Activated T-cell treated with anti-CD3 and anti-CD28 coated beads, Interleukin-2, amount 50 U/mL, for 48 hours (primary cell): ENCODE measurements around the gene RTP1.
"Not testable (repeated sequence)": the region's sequence is repeated elsewhere in the genome, so short reads cannot be mapped to it uniquely, and the experiment has no call there.

Source experiments
- DNase-seq, 2 experiments: peaks; one replicate each; pipeline ENCODE4 v3.0.0-alpha.2; 2020

Gene RTP1, protein sequence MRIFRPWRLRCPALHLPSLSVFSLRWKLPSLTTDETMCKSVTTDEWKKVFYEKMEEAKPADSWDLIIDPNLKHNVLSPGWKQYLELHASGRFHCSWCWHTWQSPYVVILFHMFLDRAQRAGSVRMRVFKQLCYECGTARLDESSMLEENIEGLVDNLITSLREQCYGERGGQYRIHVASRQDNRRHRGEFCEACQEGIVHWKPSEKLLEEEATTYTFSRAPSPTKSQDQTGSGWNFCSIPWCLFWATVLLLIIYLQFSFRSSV

DNA sequence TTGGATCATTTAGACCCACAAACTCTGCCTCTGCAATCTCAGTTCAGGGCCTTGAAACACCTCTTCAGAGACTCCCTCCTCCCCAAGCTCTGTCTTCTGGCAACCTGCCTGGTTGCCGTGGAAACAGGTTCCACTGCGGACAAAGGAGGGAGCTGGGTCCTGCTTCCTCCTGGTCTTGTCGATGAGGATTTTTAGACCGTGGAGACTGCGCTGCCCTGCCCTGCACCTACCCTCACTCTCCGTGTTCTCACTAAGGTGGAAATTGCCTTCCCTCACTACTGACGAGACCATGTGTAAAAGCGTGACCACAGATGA is at the start of gene RTP1:
Gene RTP1, plus strand, starts transcription at position 152 of the 315 bp plus-strand sequence. Its CDS starts 30 bp downstream, at position 182.
- no peak for DNase-seq

DNA sequence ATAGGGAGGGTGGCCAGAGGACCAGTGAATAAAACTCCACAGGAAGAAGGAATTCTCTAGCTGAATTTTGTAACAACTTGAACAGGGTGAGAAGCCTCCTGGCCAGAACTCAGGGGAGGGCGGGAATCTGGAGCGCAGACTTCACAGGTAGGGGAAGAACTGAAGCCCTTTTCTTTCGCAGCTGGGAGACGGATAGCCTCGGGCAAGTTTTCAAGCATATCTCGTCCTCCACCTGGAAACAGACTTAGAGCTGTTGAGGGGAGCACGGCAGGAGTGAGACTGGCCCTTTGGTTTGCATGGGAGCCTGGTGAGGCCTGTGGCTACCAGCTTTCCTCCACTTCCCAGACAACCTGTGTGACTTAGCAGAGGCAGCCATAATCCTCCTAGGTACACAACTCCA is 47.1 kb upstream of the RTP1 start:
- no peak for DNase-seq

DNA sequence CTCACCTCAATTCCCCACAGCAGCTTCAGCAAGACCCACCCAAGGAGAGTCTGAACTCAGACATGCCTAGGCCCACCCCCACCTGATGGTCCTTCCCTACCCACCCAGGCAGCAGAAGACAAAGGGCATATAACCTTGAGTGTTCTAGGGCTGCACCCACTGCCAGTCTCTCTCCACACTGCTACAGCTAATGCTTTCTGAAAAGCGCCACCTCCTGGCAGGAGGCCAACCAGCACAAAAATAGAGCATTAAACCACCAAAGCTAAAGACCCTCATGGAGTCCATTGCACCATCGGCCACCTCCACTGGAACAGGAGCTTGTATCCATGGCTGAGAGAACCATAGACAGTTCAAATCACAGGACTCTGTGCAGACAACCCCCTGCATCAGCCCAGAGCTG is 46.7 kb upstream of the RTP1 start:
- peak; percentile 81 to 85 for DNase-seq

DNA sequence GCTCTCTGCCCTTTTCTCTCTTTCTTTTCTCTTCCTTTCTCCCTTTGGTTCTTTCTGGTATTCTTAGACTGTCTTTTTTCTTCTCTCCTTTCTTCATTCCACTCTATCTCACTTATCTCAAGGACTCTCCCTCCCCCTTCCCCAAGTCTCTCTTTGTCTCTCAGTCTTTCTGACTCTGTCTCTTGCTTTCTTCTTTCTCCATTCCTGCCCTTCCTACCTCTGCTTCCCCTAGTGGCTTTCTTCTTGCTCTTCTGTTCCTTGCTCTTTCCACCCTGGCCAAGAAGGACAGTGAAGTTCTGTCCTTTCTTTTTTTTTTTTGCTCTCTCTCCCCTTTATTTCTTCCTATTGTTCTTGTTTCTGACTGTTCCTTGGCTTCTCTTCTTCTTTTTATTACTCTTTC is 35.7 kb upstream of the RTP1 start:
- DNase-seq: no peak

DNA sequence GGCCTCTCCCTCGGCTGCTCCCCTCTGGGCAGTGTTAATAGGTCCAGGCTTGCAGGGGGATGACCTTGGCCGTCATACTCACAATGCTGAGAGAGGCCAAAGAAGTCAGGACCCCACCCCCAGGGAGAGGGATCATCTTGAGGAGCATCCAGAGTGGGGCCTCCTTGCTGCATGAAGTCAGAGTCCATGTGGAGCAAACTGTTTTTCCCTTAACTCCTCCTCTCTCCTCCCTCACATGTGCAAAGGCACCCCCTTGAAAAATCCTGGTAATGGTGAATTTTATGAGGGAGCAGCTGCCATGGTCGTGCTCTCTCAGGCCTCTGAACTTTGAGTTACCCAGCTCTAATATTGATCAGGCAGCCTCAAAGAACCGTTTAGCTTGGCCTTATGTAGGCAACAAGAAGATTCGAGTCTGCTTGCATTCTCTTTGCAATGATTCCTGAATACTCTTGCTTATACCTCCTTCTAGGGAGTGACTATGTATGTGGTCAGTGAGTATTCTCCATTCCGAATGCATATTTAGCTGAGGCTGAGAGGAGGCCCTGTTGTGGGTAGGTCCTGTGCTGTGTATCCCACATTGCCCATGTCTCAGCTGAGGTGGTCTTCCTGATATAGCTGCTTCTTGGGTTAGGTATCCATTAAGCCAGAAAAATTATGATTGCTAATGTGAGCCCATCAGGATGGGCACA is 34.9 kb upstream of the RTP1 start:
- DNase-seq: no peak

DNA sequence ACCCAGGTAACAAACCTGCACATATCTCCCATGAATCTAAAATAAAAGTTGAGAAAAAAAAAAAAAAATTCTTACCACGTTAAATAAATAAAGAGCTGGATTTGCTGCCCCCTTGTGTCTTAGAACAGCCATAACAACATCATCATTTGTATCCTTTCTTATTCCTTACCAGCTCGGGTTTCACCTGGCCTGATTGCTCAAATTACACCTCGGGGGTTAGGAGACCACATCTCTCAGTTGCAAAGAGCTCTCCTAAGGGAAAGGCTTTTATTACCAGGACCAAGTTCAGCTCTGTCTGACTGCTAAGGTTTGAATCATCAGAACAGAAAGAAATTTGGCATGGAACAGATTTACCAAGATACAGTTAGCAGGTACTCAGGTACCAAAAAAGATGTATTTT is 32.1 kb upstream of the RTP1 start:
- DNase-seq: peak in 1 of 2 experiments; percentile 25

DNA sequence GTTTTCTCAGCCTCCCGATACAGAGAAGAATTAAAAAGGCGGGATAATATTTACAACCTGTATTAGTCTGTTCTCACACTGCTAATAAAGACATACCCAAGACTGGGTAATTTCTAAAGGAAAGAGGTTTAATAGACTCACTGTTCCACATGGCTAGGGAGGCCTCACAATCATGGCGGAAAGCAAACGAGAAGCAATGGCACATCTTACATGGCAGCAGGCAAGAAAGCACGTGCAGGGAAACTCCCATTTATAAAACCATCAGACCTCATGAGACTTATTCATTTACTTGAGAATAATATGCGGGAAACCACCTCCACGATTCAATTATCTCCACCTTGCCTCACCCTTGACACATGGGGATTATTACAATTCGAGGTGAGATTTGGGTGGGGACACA is 30.5 kb upstream of the RTP1 start:
- DNase-seq: no peak

DNA sequence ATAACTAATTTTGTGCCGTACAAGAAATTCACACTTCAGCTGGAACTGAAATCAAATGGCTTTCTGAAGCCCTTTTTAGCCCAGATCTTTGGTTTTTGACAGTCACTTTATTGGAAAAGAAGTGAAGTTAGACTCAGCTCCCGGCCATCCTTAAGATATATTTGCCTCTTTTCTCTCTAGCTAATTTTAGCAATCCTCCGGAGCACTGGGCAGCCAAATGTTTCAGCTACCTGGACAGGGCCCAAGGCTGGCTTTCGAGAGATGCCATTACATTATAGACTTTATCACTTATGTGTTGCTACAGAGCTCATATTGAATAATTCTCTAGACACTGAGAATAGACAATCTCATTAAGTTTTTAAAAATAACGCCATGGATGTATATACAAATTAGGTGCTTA is 29.5 kb upstream of the RTP1 start:
- no peak for DNase-seq

DNA sequence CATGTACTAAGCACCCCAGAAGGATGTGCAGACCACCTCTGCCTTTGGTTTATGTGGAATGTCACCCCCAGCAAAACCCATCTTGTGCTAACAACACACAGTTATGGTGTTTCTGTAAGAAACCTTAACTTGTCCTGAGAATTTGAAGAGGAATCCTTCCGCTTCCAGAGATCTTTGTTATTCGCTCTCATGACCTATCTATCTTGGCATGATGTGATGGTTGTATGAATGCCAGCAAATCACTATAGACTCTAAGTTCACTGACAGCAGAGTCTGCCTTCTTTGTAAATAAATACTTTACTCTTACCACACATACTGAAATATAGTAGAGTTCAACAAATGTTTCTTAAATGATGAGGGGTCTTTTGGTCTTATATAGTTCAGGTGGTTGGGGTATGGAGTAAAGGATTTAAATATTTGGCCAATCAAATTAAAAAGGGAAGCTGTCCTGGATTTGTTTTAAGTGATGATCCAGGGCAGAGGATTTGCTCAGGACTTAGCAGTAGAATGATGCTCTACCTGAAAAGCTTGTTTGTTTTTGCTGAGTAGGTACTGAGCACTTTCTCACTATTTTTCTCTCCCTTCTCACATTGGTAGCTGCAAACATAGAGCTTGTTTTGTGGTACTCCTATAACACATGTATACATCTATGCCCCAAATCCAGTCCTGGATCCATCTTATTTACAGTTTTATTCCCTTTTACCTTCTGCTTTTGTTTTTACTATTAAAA is 27.9 kb upstream of the RTP1 start:
- DNase-seq: no peak

DNA sequence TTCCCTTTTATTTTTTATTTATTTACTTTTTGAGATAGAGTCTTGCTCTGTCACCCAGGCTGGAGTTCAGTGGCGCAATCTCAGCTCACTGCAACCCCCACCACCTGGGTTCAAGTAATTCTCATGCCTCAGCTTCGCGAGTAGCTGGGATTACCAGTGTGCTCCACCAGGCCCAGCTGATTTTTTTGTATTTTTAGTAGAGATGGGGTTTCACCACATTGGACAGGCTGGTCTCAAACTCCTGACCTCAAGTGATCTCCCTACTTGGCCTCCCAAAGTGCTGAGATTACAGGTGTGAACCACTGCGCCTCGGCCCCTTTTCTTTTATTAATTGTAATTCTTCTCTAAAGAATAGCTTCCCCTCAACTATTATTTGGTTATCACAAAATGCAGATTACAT is 26.4 kb upstream of the RTP1 start:
- DNase-seq: not testable (repeated sequence)

DNA sequence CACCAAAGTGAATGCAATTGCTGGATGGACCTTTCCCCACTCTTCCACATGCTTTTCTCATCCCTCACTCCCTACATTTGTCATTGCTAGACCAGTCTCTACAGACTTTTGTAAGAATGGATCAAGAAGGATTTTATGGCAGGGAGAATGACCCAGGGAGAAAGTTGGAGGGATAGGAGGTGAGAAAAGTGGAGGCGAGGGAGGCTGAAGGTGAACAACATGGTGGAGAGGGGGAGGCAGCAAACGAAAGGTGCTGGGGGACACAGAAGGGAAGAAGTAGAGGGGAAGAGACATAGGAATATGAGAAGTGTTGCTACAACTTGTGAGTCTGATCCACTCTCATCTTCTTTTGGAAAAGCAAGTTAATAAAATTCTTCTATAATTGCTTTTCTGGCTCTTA is 24.4 kb upstream of the RTP1 start:
- DNase-seq: no peak

DNA sequence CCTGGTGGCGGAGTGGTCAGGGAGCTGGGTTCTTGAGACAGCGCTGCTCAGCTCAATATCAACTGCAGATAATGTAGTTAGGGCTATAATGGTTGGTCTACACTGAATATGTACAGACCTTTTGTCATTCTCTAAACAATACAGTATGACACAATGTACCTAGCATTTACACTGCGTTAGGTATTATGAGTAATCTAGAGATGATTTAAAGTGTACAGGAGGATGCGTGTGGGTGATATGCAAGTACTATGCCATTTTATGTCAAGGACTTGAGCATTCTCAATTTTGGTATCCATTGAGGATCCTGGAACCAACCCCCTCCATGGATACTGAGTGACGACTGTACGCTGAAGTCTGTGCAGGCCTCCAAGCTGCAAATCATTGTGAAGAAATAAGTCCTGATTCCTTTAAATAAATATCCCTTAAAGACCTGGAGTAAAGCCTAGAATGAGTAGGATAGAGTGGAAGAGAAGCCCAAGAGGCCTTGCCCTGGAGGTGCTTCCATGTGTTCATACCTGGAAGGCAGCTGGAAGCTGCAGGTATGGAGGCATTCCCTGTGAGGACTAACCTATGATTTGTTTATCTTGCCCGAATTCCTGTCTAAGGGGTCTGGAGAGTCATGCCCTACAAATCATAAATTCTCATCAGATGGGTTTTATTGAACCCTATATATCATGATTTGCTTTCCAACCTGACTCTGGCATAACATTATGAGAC is 15.7 kb upstream of the RTP1 start:
- no peak for DNase-seq

DNA sequence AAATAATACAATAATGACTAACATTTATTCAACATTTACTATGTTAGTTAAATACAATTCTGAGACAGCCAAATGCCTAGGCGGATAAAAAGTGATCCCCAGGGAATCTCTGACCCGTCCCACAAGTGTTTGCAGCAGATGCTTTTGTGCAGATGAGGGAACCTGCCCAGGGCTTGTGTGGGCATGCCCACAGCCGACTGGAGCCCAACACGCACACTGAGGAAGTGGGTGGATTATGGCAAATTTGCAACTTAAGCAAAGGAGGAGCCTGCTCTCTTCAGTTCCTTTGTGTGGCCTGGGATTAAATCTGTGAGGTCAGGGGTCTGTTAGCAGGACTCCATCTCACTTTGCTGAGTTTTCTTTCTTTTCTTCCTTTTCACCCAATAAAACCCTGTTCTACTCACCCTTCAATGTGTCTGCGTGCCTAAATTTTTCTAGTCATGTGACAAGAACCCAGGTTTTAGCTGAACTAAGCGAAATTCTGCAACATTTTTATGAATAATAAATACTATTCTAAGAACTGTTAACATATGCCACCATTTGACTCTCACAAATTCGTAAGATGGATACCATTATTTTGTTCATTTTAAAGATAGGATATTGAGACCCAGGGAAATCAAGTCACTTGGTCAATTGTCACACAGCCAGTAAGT is 13.9 kb upstream of the RTP1 start:
- DNase-seq: no peak

DNA sequence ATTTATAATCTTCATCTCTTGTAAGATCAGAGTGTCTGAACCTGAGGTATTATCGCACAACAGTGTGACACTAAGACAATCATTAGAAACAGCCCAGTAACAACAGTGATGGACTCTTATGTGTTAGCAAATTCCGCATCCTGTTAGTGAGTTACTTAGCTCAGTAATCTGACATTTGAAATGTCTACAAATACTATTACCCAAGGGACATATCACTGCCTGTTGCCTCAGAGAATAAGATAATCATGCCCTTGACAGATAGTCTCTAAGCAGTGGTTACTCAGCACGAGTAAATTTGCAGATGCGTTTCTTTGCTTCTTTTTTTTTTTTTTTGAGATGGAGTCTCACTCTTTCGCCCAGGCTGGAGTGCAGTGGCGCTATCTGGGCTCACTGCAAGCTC is 13.4 kb upstream of the RTP1 start:
- no peak for DNase-seq

DNA sequence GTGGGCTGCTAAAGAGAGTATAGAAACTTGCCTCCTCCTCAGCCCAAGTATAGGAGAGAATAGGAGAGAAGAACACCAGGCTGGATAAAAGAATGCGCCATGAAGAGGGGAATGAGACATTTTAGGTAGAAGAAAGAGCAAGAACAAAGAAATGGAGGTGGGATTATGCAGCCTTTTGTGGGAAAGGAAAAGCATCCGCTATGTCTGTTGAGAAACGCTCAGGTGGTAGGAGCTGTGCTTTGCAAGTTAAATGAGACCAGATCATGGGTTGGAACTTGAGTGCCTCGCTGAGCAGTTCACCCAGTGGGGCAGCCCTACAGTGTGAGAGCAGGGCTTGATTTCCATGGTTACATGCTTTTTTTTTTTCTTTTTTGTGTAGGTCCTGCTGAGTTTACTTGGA is 11.5 kb upstream of the RTP1 start:
- DNase-seq: no peak

DNA sequence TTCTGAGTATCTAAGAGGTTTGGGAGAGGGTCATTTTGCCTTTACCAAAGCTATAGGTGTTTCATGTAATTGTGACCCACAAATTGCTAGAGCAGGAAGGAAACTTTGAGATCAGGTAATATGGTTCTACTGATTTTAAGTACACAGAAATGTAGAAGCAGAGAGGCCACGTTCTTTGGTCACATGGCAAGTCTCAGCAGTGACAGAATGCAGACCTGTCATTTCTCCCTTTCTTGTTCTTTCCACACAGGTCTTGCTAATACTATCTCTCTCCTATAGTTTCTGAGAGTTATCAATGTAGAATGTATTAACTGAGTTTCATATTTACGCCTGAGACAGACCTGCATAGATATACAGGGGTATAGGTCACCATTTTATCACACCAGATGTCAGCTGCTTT is 10.9 kb upstream of the RTP1 start:
- DNase-seq: no peak

DNA sequence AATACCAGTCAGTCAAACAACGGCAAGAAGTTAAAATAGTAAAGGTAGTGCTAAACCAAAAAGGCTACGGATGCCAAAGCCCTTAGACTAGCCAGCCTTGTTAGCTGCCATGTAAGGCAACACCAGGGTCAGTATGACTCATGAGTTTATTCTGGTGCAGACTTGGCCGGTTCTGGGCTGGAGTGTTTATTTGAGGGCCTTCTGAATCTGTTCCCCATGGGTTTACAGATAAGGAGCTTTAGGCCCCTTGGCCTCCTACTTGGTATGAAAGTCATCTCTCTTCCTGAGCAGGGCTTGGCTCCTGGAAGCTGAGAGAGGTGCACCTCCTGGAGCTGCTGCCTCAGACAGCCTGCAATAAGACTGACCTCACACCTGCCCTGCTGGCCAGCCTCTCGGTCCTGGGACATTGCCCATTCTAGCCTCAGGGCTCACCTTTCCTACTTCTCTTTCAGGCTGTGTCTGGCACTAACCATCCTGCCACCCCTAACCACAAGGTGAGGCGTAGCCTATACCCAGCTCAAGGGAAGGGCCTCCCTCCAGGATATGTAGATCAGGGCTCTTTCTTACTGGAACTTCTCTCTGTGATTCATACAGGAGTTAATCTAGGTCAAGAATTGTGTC is 10.4 kb upstream of the RTP1 start:
- DNase-seq: no peak

DNA sequence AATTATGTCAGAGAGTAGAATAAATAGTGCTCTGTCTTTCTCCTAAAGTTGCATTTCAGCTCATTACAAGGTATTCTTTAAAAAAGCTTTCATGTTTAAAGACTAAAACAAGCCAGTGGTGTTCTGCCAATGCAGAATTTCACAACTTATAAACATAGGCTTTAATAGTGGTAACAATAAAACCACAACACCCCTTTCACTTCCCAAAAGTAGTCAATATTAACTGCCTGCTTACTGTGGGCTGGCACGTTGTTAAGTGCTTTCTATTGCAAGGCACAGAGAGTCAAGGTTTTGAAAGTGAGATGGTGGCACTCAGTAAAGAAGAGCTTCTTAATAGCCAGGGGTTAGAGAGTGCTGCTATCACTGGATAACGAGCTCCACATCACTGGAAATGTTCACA is 8.4 kb upstream of the RTP1 start:
- DNase-seq: no peak

DNA sequence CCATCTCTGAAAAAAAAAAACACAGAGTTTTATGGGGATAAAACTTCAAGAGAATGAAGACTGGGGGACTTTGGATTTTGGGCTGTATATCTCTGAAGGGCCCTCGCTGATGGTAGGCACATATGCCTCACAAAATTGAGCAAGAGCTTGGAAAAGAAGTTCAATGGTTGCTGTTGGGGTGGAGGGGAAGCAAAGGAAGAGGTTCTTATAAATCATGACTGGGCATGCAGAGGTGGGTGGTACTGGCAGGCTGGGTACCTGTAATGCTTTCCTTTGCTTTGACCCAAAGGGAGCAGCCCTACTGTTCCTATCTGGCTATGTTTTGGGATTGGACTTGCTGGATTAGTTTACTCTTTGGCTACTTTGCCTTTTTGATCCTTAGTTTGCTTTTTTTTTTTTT is 6.0 kb upstream of the RTP1 start:
- no peak for DNase-seq

DNA sequence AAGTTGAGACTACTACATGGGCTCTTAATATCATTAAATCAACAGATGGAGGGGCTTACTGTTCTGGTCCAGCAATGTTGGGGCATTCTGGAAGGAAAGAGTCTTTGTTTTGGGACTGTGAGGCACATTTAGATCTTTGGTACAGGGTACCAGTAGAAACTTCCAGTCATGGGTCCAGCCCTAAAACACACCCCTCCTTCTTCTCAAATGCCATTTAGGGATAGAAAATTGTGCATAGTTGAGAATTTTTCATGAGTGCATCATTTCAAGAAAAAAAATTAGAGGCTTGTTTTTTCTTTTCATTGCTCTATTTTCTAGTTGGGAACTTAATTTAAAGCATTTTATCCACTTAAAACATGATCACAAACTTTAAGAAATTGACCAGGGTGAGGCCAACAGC is 4.1 kb upstream of the RTP1 start:
- no peak for DNase-seq

DNA sequence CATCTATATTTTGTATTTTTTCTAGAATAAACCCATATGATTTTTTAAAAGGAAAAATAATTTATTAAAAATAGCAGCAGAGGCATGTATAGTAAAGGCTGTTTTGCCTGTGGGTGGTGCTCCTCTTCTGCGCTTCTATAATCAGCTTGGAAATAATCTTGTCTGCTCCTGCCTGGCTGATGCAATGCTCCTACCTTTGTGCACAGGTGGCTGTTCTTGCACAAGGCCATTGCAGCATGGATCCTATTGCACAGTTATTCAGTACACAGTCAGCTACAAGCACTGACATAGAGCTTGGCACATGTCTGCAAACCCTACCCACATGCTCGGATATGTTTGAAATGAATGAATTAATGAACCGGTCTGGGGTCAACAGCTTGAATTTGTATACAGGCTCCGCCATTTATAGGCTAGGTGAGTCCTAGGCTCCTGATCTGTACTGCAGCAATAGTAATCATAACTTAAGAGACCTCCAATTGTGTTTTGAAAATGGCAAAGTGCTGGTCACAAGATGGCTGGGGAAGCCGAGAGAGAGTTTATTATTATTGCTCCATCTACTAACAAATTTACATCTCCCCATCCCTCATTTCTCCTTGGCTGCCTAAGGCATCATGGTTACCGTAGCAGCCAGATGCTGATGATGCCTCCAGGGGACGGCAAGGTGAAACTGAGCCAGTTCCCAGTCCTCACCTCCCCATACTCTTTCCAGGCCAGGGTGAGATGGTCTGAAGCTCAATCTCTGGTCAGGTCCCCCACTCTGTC is 532 bp upstream of the RTP1 start:
- no peak for DNase-seq

DNA sequence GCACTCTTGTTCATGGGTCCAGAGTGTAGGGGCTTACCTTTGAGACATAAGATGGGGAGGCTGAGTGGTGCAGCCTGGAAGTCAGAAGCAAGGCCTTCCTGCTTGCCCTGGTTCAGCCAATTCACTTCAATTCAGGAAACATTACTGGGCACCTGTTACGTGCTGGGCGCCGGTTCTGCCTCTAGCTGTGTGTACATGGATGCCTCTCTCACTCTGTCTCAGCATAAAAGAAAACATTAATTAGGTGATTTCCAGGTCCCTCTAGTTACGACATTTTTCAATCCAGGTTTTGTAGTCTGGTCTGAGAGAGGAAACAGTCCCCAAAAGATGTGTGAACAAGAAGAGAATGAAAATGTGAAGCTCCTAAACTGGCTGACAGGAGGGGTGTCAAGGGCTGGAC is 1.2 kb downstream of the RTP1 start:
- DNase-seq: no peak
